GM21360 (cell line): Measurements from ENCODE around the gene DCUN1D2.

Experiments
- ATAC-seq: cut with Tn5 transposase; IDR thresholded peaks from one replicate; pipeline ENCODE4 v1.9.1; 2021; ENCODE audit warnings: mild to moderate bottlenecking, moderate library complexity; ENCODE audit not compliant: unreplicated experiment

DCUN1D2 gene

DNA sequence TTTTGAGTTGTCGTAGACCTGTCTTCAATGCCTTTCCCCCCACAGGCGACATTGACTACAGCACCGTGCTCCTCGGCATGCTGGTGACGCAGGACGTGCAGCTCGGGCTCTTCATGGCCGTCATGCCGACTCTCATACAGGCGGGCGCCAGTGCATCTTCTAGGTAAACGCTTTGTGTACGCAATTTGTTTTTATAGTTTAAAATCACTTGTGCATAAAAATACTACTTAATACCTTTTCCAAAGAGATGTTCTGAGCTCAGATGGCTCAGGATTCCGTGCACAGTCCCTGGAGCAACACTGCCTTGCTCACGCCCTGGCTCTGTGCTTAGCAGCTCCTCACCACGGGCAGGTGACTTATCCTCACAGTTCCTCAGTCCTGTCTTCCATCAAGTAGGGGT lies 30.1 kb upstream of the DCUN1D2 start:
- no peak for ATAC-seq

DNA sequence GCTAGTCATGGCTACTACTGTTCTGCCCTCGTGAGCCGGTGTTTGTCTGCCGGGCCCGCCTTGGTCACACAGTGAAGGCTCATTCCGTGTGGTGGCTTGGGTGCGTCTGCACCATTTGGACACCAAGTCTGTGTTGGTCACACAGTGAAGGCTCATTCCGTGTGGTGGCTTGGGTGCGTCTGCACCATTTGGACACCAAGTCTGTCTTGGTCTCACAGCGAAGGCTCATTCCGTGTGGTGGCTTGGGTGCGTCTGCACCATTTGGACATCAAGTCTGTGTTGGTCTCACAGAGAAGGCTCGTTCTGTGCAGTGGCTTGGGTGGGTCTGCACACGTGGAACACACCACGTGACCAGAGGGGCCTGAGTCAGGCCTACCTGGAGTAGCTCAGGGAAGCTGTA lies 29.0 kb upstream of the DCUN1D2 start:
- ATAC-seq: no peak

DNA sequence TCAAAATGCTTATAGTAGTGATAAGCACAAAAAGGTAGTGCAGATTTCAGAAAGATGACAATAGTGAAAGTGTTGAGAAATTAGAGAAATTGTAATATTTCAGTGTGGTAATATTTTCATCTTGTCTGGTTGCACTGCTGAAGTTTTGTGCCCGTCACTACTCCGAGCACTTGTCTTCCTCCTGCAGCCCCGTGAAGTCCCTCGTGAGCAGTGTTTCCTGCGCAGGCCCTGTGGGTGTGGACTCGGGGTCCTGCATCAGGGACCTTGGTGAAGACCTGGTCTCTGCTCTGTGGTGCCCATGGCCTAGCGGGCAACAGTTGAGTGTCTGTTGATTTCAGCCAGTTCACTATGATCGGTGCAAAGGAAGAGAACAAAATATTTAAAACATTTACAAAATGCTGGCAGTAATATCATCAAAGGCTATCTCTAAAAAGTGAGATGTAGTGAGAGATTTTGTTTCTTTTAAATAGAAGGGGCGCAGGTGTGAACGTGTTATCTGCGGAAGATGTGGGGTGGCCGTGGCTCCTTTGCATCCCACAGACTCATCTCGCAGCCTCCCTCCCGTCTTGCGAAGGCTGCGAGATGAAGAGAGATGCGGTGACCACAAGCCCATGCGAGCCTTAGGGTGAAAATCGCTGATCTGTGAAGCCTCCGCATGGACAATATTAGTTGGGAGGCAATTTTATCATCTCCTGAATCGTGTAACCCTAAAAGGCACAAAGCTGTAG lies 27.7 kb upstream of the DCUN1D2 start:
- ATAC-seq: no peak

DNA sequence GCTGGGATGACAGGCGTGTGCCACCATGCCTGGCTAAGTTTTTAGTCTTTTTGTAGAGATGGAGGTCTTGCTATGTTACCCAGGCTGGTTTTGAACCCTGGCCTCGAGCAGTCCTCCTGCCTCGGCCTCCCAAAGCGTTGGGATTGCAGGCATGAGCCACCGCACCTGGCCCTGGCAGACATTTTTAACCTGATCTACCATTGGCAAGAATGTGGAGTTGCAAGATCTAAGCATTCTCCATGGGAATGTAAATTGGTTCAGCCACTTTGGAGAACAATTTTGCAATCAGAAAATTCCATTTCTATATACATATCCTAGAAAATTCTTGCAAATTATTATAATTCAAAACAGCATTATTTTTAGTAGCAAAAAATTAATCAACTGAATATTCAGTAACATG lies 24.3 kb upstream of the DCUN1D2 start:
- ATAC-seq: no peak

DNA sequence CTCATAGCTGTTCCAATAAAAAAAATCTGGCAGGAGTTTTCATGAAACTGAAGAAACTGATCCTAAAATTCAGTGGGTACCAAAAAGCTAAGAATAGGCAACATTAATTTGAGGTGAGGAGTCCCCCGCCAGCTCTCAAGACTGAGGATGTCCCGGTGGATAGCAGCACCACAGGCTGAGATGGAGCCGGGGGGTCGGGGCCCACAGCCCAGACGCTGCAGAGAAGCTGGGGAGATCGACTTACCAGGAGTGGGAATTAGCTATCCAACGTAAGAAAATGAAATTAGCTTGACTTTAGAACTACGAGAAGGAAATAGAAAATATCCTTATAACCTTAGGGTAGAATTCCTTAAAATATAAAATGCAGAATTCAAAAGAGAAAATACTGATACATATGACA lies 23.2 kb upstream of the DCUN1D2 start:
- ATAC-seq: no peak

DNA sequence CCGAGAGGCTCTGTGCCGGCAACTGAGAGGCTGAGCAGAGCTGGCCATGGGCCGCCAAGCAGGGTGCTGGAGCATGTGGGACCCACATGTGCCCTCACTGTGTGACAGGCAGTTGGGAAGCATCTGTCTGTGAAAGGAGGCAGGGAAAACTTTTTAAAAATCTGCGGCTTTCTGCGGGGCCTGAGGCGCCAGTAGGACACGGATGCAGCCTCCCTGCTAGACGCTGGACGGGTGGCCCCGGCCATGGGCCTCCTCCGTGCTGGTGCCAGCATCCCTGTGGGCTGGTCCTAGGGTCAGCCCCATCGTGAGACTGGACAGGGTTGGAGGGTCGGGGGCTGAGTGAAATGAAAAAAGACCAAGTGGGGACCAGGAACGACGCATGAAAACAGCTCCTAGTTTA lies 20.9 kb upstream of the DCUN1D2 start:
- ATAC-seq: no peak

DNA sequence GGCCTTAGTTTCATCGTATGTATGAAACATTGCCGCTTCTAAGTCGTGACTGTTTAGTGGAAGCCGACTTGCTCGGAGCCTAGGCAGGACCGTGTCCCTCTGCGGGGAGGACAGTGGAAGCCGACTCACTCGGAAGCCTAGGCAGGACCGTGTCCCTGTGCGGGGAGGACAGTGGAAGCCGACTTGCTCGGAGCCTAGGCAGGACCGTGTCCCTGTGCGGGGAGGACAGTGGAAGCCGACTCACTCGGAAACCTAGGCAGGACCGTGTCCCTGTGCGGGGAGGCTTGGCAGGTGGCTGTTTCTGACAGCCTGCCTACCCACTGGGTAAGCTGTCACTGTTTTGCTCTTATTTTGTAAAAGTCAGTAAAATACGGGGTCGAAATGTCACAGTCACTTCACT lies 20.4 kb upstream of the DCUN1D2 start:
- no peak for ATAC-seq

DNA sequence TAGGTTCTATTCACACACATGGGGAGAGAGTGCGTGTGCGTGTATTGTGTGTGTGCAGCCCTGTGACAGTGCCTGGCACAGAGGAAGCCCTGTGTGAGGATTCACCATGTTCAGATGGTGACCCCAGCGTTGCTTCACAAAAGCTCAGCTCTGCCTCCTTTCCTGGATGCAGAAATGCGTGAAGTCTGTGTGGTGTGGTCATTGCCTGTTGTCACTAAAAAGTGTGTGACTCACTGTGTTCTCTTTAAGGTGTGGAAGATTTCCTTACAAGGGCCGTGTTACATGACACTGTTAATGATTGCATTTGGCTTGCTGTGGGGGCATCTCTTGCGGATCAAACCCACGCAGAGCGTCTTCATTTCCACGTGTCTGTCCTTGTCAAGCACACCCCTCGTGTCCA lies 19.5 kb upstream of the DCUN1D2 start:
- no peak for ATAC-seq

DNA sequence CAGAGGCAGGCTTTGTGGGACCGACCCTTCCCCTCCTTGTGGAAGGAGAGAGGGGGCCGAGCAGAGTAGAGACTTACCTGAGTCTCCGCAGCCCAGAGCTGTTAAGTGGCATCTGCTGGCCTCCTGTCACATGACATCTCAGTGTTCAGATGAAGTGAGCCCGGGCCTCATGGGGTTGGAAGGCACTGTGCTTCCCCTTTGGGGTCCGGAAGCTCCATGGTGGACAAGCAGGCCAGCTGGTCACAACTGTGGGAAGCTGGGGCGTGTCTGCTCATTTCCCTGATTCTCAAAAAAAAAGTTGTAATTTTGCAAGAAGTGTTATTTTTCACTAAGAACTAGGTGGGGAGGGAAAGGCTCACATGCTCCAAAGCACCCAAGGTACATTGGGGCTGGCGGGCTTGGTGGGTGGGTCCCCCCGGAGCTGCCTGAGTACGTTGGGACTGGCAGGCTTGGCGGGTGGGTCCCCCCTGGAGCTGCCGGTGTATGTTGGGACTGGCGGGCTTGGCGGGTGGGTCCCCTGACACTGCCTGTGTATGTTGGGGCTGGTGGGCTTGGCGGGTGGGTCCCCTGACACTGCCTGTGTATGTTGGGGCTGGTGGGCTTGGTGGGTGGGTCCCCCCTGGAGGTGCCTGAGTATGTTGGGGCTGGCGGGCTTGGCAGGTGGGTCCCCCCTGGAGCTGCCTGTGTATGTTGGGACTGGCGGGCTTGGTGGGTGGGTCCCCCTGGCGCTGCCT lies 18.2 kb upstream of the DCUN1D2 start:
- ATAC-seq: no peak

DNA sequence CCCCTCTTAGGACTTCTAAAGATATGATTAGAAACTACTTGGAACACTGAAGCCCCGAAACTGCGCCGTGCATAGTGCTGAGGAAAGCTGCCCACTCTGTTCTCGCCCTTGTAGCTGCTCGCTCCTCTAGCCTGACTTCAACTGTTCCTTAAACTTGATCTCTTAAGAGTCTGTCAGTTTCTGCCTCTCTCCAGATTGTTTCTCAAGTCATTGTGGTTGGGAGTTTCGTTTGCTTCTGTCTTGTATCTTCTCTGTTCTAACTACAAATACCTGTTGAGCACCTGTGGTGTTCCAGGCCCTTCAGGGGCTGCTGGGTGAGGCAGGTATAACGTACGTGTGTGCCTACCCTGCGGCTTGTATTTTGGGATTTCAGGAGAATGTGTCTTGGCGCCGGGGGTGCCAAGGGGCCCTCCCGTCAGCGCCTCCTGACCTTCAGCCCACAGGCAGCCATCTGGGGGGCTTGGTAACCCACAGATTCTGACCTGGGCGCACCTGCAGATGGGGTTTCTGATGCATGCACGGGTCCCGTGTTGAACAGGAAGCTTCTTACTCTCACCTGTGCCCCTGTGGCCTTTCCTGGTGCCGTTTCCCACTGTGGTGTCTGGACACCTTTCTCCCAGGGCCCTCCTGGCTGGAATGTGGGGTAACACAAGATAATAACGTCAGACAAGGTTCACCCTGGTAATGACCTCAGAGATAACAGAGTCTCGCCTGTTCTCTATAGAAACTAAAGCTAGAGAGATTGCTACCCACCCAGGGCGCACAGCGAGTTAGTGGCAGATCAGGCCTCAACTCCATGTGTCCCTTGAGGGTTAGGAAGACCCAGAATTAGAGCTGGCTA lies 17.2 kb upstream of the DCUN1D2 start:
- no peak for ATAC-seq

DNA sequence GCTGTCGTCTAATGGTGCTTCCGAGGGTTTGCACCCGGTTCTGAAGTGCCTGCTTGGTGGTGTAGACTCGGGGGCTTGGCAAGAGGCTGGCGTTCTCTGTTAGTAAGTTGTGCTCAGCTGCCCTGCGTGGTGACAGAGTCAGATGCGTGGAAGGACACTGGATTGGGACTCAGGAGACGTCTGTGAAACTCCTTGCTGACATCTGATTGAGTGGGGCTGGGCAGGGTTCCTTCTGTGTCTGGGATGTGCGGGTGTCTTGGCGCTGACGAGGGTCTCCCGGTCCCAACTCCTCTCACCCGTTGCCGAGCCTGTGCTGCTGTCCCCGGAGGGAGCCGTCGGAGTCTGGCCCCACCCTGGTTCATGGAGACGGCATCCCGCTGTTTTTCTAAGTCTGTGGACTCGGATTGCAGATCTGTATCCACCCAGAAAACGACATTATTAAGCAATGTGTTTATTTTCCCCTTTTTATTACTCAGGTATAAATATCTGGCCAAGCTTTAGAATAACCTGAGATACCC lies 16.4 kb upstream of the DCUN1D2 start:
- no peak for ATAC-seq

DNA sequence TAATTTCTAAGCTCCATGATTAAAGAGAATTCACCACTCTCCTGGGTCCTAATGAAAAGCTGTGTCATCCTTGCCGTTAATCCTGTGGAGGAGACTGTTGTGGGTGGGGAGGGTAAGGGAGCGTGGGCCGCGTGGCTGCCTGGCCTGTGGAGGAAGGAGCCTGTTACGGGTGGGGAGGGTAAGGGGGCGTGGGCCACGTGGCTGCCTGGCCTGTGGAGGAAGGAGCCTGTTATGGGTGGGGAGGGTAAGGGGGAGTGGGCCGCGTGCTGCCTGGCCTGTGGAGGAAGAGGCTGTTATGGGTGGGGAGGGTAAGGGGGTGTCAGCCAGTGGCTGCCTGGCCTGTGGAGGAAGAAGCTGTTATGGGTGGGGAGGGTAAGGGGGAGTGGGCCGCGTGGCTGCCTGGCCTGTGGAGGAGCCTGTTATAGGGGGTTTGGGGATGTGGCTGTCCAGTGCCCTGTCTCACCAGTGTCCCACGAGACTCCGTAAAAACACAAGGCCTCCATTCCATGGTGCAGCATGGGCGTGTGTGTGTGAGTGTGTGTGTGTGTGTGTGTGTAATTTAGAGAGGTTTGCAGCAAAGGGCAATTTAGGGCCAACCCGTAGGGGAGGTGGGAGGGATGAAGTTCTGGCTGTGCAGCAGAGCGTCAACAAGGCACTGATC lies 15.6 kb upstream of the DCUN1D2 start:
- ATAC-seq: no peak

DNA sequence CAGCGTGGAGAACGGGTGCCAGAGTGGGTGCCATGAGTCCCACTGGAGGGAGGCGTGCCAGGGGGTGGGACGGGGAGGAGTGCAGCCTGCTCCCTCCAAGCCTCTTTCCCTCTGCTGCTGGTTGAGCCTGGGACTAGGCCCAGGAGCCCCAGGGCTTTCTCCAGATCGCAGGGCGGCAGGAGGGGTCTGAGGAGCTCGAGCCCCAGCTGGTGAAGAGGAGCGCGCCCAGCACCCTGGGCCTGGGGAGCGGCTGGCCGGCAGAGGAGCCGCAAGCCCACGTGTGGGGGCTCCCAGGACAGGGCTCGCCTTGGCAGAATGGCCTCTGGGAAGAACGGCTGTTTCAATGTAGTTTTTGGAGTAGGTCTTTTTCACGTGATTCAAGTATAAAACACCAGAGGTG lies 12.2 kb upstream of the DCUN1D2 start:
- no peak for ATAC-seq

DNA sequence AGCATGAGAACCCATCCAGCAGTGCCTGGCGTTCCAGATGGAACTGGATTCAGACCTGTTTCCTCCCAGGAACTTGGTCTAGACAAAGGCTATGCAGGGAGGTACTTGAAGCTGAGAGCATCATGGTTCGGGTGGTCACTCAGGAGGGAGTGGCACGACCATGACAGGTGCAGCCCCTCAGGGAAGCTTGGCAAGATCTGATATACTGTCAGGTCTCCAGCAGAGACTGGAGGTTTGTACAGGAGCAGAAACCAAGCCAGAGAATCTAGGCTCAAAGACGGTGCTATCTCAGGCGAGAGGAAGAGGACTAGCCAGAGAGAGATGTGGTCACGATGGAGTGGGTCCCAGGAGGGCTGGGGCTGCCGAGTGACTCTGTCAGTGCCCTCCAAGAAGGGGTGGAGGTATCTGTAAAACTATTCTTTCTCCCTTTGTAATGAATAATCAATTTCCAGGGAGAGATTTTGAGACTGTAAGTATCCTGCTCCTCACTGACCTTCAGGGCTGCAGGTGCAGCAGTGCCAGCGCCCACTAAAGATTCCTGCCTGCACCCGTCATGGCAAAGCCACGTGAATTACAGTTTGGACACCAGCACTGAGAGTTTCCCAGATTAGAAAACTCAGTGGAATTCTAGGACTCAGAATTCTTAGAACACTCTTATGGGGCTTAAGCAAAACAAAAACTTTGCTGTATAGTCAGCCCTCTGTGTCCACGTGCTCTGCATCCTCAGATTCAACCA lies 10.2 kb upstream of the DCUN1D2 start:
- no peak for ATAC-seq

DNA sequence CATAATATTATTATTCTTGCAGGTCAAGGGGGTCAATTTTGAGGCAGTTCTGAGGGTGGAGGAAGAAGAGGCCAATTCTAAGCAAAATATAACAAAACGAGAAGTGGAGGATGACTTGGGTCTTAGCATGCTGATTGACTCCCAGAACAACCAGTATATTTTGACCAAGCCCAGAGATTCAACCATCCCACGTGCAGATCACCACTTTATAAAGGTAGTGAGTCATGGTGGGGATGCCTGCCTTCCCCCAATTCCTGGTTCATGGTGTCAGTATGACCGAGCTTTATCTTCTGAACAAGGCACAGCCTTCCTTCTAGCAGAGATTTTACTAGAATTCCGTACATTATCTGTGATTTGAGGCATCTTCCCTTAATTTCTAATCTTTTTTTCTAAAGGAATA lies 9.4 kb upstream of the DCUN1D2 start:
- no peak for ATAC-seq

DNA sequence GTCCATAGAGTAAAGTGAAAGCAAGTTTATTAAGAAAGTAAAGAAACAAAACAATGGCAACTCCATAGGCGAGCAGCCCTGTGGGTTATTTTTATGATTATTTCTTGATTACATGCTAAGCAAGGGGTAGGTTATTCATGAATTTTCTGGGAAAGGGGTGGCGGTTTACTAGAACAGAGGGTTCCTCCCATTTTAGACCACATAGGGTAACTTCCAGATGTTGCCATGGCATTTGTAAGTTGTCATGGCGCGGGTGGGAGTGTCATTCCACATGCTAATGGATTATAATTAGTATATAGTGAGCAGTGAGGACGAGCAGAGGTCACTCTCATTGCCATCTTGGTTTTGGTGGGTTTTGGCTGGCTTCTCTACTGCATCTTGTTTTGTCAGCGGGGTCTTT lies 8.4 kb upstream of the DCUN1D2 start:
- ATAC-seq: no peak

DNA sequence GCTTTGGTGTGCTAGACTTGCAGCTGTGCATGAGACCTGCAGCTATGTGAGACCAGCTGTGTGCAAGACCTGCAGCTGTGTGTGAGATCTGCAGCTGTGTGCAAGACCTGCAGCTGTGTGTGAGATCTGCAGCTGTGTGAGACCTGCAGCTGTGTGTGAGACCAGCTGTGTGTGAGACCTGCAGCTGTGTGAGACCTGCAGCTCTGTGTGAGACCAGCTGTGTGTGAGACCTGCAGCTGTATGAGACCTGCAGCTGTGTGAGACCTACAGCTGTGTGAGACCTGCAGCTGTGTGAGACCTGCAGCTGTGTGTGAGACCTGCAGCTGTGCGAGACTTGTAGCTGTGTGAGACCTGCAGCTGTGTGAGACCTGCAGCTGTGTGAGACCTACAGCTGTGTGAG lies 6.7 kb upstream of the DCUN1D2 start:
- ATAC-seq: no peak

DNA sequence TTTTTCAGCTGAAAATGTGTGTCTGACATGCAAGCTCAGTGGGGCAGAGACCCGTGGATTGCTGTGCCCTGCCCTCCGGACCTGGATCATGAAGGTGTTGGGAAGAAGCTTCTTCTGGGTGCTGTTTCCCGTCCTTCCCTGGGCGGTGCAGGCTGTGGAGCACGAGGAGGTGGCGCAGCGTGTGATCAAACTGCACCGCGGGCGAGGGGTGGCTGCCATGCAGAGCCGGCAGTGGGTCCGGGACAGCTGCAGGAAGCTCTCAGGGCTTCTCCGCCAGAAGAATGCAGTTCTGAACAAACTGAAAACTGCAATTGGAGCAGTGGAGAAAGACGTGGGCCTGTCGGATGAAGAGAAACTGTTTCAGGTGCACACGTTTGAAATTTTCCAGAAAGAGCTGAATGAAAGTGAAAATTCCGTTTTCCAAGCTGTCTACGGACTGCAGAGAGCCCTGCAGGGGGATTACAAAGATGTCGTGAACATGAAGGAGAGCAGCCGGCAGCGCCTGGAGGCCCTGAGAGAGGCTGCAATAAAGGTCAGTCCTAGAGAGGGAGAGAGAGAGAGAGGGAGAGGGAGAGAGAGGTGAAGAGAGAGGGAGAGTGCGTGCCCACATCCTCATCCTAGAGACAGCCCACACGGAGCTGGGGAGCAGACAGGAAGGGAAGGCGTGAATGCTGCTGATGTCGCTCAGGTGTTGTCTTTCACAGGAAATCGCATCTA lies 5.1 kb upstream of the DCUN1D2 start:
- no peak for ATAC-seq

DNA sequence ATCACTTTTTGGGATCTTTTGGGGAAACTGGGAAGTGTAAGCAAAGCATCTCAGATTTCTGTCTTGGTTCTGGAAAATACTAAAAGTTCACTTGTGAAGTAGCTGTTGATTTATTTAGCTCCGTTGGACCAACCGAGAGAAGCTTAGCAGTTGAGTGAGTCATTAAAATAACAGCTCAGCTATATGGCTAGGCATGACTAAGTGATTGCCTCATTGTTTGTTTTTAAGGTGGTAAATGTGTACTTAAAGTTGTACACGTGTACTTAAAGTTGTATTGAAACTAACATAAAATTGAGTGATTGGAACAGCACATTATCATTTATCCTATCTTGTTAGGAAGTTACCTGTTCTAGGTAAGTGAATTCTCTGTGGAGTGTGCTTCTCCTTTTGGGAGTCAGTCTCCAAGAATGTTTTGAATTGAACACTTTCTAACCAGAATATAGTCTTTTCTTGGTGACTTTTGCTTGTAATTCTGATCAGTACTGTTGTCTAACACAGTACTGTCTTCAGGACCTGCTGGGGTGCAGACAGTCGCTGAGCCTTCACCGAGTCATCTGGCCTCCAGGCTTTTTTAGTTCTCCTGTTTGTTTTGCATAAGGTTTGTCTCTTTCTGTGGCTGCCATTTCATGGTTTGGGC lies 2.9 kb upstream of the DCUN1D2 start:
- no peak for ATAC-seq
